ENCODE data around the gene RACGAP1. TPM values are rescaled to one million over a fixed set of nuclear protein-coding genes. Genes with fewer than 3 reads are reported as not detected.

The RACGAP1 gene
- polyA plus RNA-seq, 3 donors = 47.5 to 49.4 (median 49.0) TPM

DNA sequence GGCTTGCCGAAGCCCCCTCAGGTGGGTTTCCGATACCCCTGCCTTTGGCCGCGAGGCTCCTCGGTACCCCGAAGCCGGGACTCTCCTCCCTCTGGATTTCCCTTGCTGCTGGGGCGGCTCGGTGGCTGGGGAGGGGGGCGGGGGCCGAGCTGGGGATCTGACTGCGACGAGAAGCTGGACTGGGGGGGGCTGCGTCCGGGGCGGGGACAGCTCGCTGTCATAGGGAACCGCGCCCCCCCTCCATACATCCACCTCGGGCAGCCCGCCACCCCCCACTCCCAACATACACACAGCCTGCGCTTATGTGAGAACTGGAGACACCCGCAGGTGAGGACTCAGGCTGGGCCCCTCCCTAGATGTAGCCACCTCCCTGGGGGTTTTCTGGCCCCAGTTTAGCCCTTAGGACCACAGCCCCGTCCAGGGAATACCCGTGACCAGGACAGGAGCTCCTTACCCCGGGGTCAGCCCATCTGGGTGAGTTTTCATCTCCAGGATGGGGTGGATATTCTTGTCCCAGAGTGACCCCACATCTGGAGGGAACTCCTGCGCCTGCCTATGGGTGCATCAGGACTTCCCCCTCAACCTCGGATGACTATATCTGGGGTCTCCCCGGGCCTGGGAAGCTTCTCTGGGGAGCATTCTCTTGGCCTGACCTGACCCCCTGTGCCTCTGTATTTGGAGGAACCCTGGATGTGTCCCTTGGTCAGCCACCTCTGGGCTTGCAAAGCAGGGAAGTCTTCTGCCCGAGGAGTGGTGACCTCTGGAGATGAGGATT, 32.8 kb upstream of the RACGAP1 start:
- no peak for DNase-seq

- peak; percentile 57 for DNase-seq
Measured at GRCh38 chr12:50057000-50057841, 31.9 kb upstream of the RACGAP1 start, which contains the start of gene ASIC1. ASIC1 (plus strand) TSS chr12:50057596; CDS start chr12:50058767, 1,171 bp downstream.

DNA sequence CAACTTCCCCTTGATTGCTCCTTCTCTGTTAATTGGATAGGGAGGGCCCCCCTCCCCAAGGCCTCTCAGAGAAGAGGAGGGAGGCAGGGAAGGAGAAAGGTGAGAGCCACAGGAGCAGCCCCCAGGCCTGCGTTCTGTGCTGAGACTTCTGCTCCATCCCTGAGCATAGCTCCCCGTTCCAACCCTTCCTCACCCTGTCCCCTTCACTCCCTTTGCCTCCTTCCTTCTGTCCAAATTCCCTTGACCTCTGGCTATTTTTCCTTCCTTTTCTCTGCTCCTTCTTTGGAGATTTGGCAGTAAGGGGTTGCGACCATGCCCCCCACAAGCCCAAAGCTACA, 31.3 kb upstream of the RACGAP1 start:
- no peak for DNase-seq

GRCh38 chr12:50055831-50056638, 30.7 kb upstream of the RACGAP1 start:
- DNase-seq = no peak

DNA sequence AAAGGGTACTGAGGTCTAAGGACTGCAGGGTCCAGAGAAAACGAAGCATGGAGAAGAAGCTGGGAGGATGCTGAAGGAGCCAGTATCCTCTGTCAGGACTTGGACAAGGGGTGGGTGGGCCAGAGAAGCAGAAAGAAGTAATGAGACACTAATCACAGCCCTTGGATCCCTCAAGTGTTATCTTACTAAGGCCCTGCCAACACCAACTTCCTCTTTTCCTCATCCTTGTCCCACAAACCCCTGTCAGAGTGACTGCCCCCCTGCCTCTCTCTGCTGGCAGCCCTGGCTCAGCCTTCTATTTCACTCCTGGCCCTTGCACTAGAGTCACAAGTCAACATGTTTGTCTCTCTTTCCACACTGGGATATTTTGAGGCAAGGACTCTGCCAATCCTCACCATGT, 28.3 kb upstream of the RACGAP1 start:
- DNase-seq = no peak

- no peak for DNase-seq
Measured at GRCh38 chr12:50052964-50053363, 27.7 kb upstream of the RACGAP1 start.

- DNase-seq = no peak
Measured at GRCh38 chr12:50052544-50052943, 27.2 kb upstream of the RACGAP1 start.

DNA sequence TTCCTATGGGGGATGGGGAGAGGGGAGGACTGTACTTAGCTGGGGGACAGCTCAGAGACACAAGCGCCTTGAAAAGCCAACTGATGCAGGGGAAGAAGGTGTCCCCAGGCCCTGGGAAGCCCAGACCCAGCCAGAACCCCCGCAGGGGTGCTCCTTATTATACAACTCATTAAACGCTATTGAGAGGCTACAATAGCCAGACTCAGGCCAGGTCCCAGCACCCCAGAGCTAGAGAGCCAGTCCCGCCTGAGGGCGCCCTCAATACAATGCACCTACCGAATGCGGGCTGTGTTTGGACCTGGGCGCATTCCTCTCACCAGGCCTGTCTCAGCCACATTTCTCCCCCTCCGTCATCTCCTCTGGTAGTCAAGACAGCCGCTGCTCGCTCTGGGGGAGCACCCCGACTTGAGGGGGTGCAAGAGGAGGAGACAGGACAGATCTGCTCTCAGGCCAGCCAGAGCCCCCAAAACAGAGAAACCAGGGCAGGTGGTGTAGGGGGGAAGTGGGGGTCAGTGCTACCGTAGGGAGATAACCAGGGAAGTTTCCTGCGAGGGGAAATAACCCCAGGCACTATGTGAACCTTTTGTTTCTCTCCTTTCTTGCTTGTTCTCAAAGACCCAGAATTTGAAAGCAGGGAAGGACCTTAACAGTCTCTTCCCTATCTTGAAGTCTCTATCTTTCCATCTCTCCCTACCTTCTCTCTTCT, 26.0 kb upstream of the RACGAP1 start:
- DNase-seq = no peak

- no peak for DNase-seq
Measured at GRCh38 chr12:50050410-50051098, 25.3 kb upstream of the RACGAP1 start.

DNA sequence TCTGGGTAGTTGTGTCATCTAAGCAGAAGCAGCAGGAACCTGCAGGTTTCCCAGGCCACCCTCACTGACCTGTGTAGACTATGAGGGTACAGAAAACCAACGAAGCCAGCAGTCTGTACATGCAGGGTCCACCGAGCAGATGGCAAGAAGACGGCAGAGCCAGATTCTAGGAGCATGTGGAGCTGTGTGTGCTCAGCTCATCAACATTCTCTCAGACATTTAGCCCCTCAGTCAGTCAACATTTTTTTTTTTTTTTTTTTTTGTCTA, 24.8 kb upstream of the RACGAP1 start:
- no peak for DNase-seq

DNA sequence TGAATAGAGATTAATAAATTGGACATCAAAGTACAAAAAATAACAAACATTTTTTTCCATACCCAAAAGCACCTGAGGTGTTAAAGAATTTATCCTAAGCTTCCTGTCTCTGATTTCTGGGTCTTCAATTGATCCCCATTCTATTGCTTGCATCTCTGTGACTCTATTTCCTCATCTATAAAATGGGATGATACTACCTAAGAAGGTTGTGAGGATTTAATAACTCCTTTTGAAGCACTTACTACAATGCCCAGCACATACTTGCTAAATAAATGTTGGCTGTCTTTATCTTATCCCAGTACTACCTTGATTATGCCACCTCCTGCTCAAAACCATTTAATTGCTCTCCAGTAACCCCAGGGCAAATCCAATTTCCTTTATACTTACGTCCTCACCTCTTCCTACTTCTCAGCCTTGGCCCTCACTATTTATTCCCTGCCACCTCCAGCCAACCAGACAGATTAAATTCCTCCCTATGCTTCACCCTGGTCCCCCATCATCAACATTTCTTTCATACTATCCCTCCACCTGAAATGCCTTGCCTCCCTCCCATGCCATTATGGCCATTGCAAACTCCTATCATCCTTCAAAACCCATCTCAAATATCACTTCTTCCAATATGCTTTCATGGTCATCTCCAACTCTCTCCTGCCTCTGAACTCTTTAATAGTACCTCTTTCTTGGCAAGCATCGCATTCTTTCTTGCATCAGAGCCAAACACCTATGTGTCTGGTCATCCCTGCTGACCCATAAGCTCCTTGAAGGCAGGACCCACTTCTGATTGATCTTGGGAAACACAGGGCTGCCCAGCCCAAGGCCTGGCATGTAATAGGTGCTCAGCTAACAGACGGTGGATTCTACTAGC, 24.2 kb upstream of the RACGAP1 start:
- DNase-seq = no peak

DNA sequence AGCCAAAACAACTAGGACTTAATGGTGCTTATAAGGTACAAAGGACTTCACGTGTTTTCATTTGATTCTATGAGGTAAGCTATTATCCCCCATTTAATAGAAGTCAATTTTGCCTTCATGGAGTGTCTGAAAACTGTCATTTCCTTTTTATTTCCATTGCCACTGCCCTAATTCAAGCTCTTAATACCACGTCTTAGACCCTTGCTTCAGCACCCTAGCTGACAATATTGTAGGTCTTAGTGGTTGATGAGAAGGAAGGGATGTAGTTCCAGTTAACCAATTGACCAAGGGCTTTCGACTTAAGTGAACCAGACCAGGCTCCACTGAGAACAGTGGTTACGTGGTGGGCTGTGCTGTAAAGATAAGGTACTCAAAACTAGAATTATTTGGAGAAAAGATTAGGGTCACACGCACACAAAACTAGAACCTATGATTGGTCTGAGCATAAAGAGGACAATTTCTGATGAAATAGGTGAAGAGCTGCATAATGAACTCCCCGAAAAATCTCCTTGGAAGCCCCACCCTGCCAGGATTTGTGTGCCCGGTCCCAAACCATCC, 22.5 kb upstream of the RACGAP1 start:
- no peak for DNase-seq

- DNase-seq = no peak
Measured at GRCh38 chr12:50043854-50044253, 18.6 kb upstream of the RACGAP1 start.

DNA sequence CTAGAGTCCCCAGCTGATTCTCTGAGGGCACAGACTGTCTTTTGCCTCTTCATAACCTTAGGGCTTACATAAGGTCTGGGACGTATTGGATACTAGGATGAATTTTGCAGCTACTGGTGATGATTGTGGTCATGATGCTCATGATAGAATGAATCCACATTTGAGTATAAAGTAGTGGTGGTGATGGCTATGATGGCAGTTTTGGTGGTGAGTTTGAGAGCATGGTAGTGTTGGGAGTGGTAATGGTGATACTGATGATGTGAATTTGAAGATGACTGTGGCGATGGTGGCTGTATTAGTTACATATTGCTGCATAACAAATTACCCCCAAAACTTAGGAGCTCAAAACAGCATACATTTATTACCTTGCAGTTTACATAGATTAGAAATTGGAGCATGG, 18.0 kb upstream of the RACGAP1 start:
- DNase-seq = no peak

DNA sequence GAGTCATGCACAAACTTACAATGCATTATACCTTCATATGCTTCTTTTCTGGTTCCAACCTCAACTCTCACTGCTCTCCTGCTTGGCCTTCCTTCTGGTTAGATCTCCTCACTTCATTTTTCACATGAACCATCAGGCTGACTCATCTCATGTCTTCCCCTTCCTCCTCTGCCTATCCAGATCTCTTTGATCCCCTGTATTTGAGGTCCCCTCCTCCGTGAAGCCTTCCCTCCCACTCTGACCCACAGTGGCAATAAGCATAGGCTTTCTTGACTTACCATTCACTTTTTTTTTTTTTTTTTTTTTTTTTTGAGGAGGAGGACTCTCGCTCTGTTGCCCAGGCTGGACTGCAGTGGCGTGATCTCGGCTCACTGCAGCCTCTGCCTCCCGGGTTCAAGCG, 17.4 kb upstream of the RACGAP1 start:
- no peak for DNase-seq

DNA sequence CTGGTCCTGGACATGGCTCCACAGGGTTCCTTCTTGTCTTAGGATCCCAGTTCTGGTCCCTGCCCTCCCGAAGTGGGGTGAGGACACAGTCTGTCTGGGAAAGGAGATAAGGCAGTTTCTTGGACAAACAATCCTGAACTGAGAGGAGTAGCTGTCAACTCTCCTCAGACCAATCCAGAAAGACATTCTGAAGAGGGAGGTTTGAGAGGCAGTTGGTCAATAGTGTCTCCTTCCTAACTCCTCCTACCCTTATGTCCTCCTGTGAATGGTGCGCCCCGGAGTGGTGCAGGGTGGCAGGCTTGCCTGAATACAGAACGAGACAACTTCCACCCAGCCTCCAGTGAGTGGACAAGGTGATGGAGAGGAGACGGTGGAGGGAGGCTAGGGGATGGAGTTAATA, 16.7 kb upstream of the RACGAP1 start:
- no peak for DNase-seq

- DNase-seq = no peak
Measured at GRCh38 chr12:50041062-50041860, 16.0 kb upstream of the RACGAP1 start.

DNA sequence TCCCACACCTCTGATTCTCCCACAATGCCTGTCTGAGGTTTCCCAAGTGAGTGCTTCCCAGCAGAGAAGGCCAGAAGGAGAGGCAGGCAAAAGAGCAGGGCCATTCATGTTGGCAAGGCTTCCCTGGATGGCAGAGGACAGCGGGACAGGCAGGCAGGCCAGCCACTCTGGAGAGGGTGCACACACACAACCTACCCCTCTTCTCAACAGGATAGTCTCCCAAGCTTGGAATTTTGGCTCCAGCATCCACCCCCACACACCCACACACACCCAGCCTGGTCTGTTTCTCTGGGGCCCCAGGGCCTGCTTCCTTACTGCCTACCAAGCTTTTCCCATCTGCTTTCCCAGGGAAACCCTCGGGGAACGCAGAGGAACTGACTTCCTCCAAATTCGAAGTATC, 15.4 kb upstream of the RACGAP1 start:
- DNase-seq = no peak

- DNase-seq = no peak
Measured at GRCh38 chr12:50039151-50039835, 14.0 kb upstream of the RACGAP1 start.

Data from renal pelvis (tissue), 4 donors.